H9 (cell line): ENCODE measurements around the gene RMI2. TPM values are rescaled to one million over a fixed set of nuclear protein-coding genes. Genes with fewer than 3 reads are reported as not detected.

Source experiments
- DNase-seq: peaks from one replicate; pipeline ENCODE4 v3.0.0-alpha.2; 2017
- H2AFZ ChIP-seq: one replicate; pipeline ENCODE4 v1.6.1; 2013; ENCODE audit warnings: mild to moderate bottlenecking, low read length, control low read depth, moderate library complexity
- H2AK5ac ChIP-seq: 2 replicates; pipeline ENCODE4 v1.6.1; 2013; ENCODE audit warnings: low read length, control low read depth, mixed read lengths; ENCODE audit not compliant: insufficient read length
- H2BK120ac ChIP-seq: one replicate; pipeline ENCODE4 v1.6.1; 2013; ENCODE audit warnings: low read depth, mild to moderate bottlenecking, low read length, control low read depth, inconsistent platforms; ENCODE audit not compliant: poor library complexity, severe bottlenecking
- H2BK12ac ChIP-seq: 2 replicates; pipeline ENCODE4 v1.6.1; 2013; ENCODE audit warnings: low read length, control low read depth, mixed read lengths, low read depth; ENCODE audit not compliant: insufficient read length
- H2BK15ac ChIP-seq: 2 replicates; pipeline ENCODE4 v1.6.1; 2013; ENCODE audit warnings: low read depth, low read length, control low read depth
- H2BK20ac ChIP-seq: one replicate; pipeline ENCODE4 v1.6.1; 2013; ENCODE audit warnings: low read depth, mild to moderate bottlenecking, low read length, control low read depth, inconsistent platforms; ENCODE audit not compliant: poor library complexity, severe bottlenecking
- H2BK5ac ChIP-seq: 2 replicates; pipeline ENCODE4 v1.6.1; 2013; ENCODE audit warnings: low read length, control low read depth, mixed read lengths; ENCODE audit not compliant: insufficient read length
- H3K14ac ChIP-seq: 2 replicates; pipeline ENCODE4 v1.6.1; 2013; ENCODE audit warnings: low read length, control low read depth; ENCODE audit not compliant: insufficient read depth
- H3K18ac ChIP-seq: 2 replicates; pipeline ENCODE4 v1.6.1; 2013; ENCODE audit warnings: low read depth, mild to moderate bottlenecking, mixed read lengths, low read length, control low read depth; ENCODE audit not compliant: insufficient read length
- H3K23ac ChIP-seq: 2 replicates; pipeline ENCODE4 v1.6.1; 2013; ENCODE audit warnings: low read length, control low read depth, mixed read lengths, low read depth; ENCODE audit not compliant: insufficient read length
- H3K23me2 ChIP-seq: 2 replicates; pipeline ENCODE4 v1.6.1; 2013; ENCODE audit warnings: low read depth, mild to moderate bottlenecking, mixed read lengths, low read length, control low read depth; ENCODE audit not compliant: insufficient read length, poor library complexity, severe bottlenecking
- H3K27ac ChIP-seq: 2 replicates; pipeline ENCODE4 v1.5.1; 2013; ENCODE audit warnings: low read length, control low read depth, mixed read lengths, low read depth; ENCODE audit not compliant: insufficient read length
- H3K27me3 ChIP-seq: 2 replicates; pipeline ENCODE4 v1.6.1; 2013; ENCODE audit warnings: low read length, control low read depth, inconsistent platforms; ENCODE audit not compliant: insufficient read depth
- H3K4ac ChIP-seq: 2 replicates; pipeline ENCODE4 v1.6.1; 2013; ENCODE audit warnings: low read depth, mild to moderate bottlenecking, control low read depth, inconsistent platforms, low read length, moderate library complexity
- H3K4me1 ChIP-seq: 2 replicates; pipeline ENCODE4 v1.6.1; 2013; ENCODE audit warnings: low read length, control low read depth, inconsistent platforms; ENCODE audit not compliant: insufficient read depth
- H3K4me2 ChIP-seq: 2 replicates; pipeline ENCODE4 v1.6.1; 2013; ENCODE audit warnings: low read length, control low read depth, mixed read lengths; ENCODE audit not compliant: insufficient read length, insufficient read depth
- H3K56ac ChIP-seq: 2 replicates; pipeline ENCODE4 v1.6.1; 2013; ENCODE audit warnings: low read depth, mild to moderate bottlenecking, mixed read lengths, low read length, control low read depth; ENCODE audit not compliant: insufficient read length
- H3K79me1 ChIP-seq: 2 replicates; pipeline ENCODE4 v1.6.1; 2013; ENCODE audit warnings: low read depth, mild to moderate bottlenecking, moderate library complexity, low read length, control low read depth, inconsistent platforms; ENCODE audit not compliant: insufficient read depth, poor library complexity, severe bottlenecking
- H3K79me2 ChIP-seq: 2 replicates; pipeline ENCODE4 v1.6.1; 2013; ENCODE audit warnings: low read length, control low read depth, inconsistent platforms; ENCODE audit not compliant: insufficient read depth
- H3K9ac ChIP-seq: 2 replicates; pipeline ENCODE4 v1.6.1; 2013; ENCODE audit warnings: low read length, control low read depth, mixed read lengths; ENCODE audit not compliant: insufficient read length; ENCODE audit errors: extremely low read depth
- H3K9me3 ChIP-seq: one replicate; pipeline ENCODE4 v1.6.1; 2013; ENCODE audit warnings: low read depth, low read length, inconsistent platforms; ENCODE audit not compliant: control insufficient read depth
- H3T11ph ChIP-seq: one replicate; pipeline ENCODE4 v1.6.1; 2013; ENCODE audit warnings: mild to moderate bottlenecking, low read length, control low read depth, inconsistent platforms
- H4K20me1 ChIP-seq: one replicate; pipeline ENCODE4 v1.6.1; 2013; ENCODE audit not compliant: control insufficient read depth, insufficient read length, insufficient read depth
- H4K5ac ChIP-seq: 2 replicates; pipeline ENCODE4 v1.6.1; 2013; ENCODE audit warnings: low read depth, mild to moderate bottlenecking, mixed read lengths, low read length, control low read depth; ENCODE audit not compliant: insufficient read length
- H4K8ac ChIP-seq: replicated peaks from 2 replicates; pipeline ENCODE4 v1.6.1; 2013; ENCODE audit warnings: low read length, control low read depth, mixed read lengths, low read depth; ENCODE audit not compliant: insufficient read length
- H4K91ac ChIP-seq: 2 replicates; pipeline ENCODE4 v1.6.1; 2013; ENCODE audit warnings: low read depth, mild to moderate bottlenecking, moderate library complexity, mixed read lengths, low read length, control low read depth; ENCODE audit not compliant: insufficient read length
- H3K27ac Mint-ChIP-seq, 3 experiments: 2 replicates in 2 of 3; 3 replicates in 1 of 3; pipeline ENCODE4 v1.8.0; 2020 to 2021; ENCODE audit warnings: mixed read lengths in 3 of 3, mild to moderate bottlenecking in 1 of 3, moderate library complexity in 1 of 3
- H3K27me3 Mint-ChIP-seq: 2 replicates; pipeline ENCODE4 v1.8.0; 2021; ENCODE audit warnings: low read depth, mild to moderate bottlenecking, moderate library complexity, mixed read lengths
- H3K36me3 Mint-ChIP-seq, 3 experiments: 2 replicates in 2 of 3; 3 replicates in 1 of 3; pipeline ENCODE4 v1.8.0; 2020 to 2021; ENCODE audit warnings: low read depth in 3 of 3, mixed read lengths in 3 of 3; ENCODE audit not compliant: insufficient read depth in 1 of 3
- H3K4me1 Mint-ChIP-seq, 2 experiments: 2 replicates each; pipeline ENCODE4 v1.8.0; 2020; ENCODE audit warnings: mixed read lengths in 2 of 2
- H3K4me3 Mint-ChIP-seq, 2 experiments: 2 replicates in 1 of 2; 3 replicates in 1 of 2; pipeline ENCODE4 v1.8.0; 2020 to 2021; ENCODE audit warnings: mild to moderate bottlenecking in 2 of 2, mixed read lengths in 2 of 2, moderate library complexity in 1 of 2
- H3K9me3 Mint-ChIP-seq, 2 experiments: 2 replicates in 1 of 2; 3 replicates in 1 of 2; pipeline ENCODE4 v1.8.0; 2020; ENCODE audit warnings: mild to moderate bottlenecking in 2 of 2, mixed read lengths in 2 of 2, moderate library complexity in 1 of 2
- CTCF ChIP-seq: fragments of 200-600 bp; sonication (generic); conservative IDR thresholded peaks from 3 replicates; pipeline ENCODE4 v1.8.0; 2021; ENCODE audit warnings: antibody characterized with exemption, mild to moderate bottlenecking
- WGBS: extraction: QIAGEN DNeasy Blood & Tissue Kit; methylation state at CpG from one replicate; pipeline ENCODE4 v1.1.7; 2013; ENCODE audit warnings: missing lambda C conversion rate, low lambda C conversion rate, mixed read lengths; ENCODE audit not compliant: insufficient read length; ENCODE audit errors: extremely low coverage; 5-methylcytosine and 5-hydroxymethylcytosine counted together
- total RNA-seq: library from RNA; stranded (reverse); gene quantifications from 2 replicates; pipeline ENCODE4 v1.2.1, GENCODE V29; 2021

Gene RMI2
- total RNA-seq, 1 experiment from 2014 or later: 57.6 TPM

GRCh38 chr16:11384956-11385586, 39.8 kb downstream of the RMI2 start:
- Histone ChIP-seq H3K79me2 (no peaks in the 10 kb centered on the region), H3K18ac (no peak overlapping the region), H2BK20ac (no peak overlapping the region), H3K9me3 (no peaks in the 10 kb centered on the region), H2AK5ac (no peak overlapping the region), H4K5ac (no peak overlapping the region), H2BK120ac (no peak overlapping the region), H2AFZ (no peak overlapping the region), H3K56ac (no peak overlapping the region), H4K20me1 (no peaks in the 10 kb centered on the region), H4K8ac (no peak overlapping the region), H2BK12ac (no peak overlapping the region), H3K4me1 (no peaks in the 10 kb centered on the region; the same call in 1 of the 2 replicates), H3K79me1 (no peaks in the 10 kb centered on the region), H3T11ph (no peak overlapping the region), H3K27ac (no peak overlapping the region), H3K23ac (no peak overlapping the region), H2BK15ac (no peak overlapping the region), H4K91ac (no peak overlapping the region), H3K9ac (no peak overlapping the region), H3K27me3 (no peaks in the 10 kb centered on the region), H3K4me2 (no peak overlapping the region), H3K4ac (no peak overlapping the region), H3K23me2 (no peaks in the 10 kb centered on the region), H3K14ac (no peak overlapping the region; the same call in 1 of the 2 replicates), H2BK5ac (no peak overlapping the region)
- peaks cover 8% of the 10 kb centered on the region for H3K27me3 Mint-ChIP-seq
- DNase-seq: no peak
- no peak overlapping the region for H3K27ac Mint-ChIP-seq
- no peaks in the 10 kb centered on the region for H3K9me3 Mint-ChIP-seq
- no peak for TF ChIP-seq CTCF
- no CpG with 5 or more reads among the region's 20 CpGs for whole genome bisulfite sequencing
- H3K4me3 Mint-ChIP-seq: no peak overlapping the region
- peaks cover 18 to 24% of the 10 kb centered on the region in 2 experiments for H3K4me1 Mint-ChIP-seq
- no peaks in the 10 kb centered on the region; a peak in 2 of 7 replicates for H3K36me3 Mint-ChIP-seq
